ENCODE results near the gene MCRIP1. TPM values are rescaled to one million over a fixed set of nuclear protein-coding genes. Genes with fewer than 3 reads are reported as not detected.

MCRIP1 gene
- total and polyA plus RNA-seq, 2 of the 13 experiments (the other 11 are each of a cell fraction or from before 2014, with no cell fraction given), result 79.7 to 84.9 TPM

DNA sequence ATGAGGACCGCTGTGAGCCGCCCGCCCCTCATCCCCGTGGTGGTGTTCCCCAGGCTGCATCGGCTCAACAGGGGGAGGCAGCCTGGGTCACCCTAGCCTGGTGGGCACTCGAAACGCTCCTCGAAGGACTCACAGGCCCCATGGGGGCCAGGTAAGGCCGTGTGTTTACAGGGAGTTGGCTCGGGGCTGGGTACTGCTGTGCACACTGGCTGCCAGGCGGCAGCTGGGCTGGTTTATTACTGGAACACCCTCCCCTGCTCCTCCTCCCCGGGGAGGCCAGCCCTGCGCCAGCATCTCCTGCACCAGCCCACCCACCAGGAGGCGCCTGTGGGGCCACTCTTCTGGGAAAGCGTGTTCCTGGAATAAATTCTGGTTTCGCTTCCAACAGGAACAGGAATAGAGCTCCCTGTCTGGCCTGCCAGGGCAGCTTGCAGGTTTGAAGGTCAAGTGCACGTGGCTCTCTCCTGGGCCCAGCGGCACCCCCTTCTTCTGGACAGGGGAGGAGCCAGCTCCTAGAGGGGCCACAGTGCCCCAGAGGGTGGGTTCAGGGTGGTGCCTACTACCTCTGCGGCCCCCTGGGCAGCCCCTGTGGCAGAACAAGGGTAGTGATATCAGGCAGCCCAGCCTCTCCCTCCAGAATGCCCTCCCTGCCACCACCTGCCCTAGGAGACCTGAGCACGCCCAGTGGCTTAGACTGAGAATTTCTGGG, 11.3 kb downstream of the MCRIP1 start (continued):
- TF ChIP-seq ZNF724P (CRISPR knock-in tag; IDR thresholded peaks at IDR 0.05; ENCODE audit: borderline replicate concordance), result no peak
- TF ChIP-seq, protein P1, sequence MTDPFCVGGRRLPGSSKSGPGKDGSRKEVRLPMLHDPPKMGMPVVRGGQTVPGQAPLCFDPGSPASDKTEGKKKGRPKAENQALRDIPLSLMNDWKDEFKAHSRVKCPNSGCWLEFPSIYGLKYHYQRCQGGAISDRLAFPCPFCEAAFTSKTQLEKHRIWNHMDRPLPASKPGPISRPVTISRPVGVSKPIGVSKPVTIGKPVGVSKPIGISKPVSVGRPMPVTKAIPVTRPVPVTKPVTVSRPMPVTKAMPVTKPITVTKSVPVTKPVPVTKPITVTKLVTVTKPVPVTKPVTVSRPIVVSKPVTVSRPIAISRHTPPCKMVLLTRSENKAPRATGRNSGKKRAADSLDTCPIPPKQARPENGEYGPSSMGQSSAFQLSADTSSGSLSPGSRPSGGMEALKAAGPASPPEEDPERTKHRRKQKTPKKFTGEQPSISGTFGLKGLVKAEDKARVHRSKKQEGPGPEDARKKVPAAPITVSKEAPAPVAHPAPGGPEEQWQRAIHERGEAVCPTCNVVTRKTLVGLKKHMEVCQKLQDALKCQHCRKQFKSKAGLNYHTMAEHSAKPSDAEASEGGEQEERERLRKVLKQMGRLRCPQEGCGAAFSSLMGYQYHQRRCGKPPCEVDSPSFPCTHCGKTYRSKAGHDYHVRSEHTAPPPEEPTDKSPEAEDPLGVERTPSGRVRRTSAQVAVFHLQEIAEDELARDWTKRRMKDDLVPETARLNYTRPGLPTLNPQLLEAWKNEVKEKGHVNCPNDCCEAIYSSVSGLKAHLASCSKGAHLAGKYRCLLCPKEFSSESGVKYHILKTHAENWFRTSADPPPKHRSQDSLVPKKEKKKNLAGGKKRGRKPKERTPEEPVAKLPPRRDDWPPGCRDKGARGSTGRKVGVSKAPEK (CRISPR knock-in tag; IDR thresholded peaks at IDR 0.05; ENCODE audit: borderline replicate concordance), result no peak
- TF ChIP-seq SATB2 (CRISPR knock-in tag; IDR thresholded peaks at IDR 0.05), result no peak
- peak; percentile 26; the same call in 1 of the 2 replicates for TF ChIP-seq CEBPG (CRISPR knock-in tag; IDR thresholded peaks at IDR 0.05)
- no peak for TF ChIP-seq ZFYVE20 (CRISPR knock-in tag; IDR thresholded peaks at IDR 0.05; ENCODE audit: borderline replicate concordance, low read depth)
- no peak for TF ChIP-seq ZNF557 (CRISPR knock-in tag; IDR thresholded peaks at IDR 0.05)
- no peak for TF ChIP-seq ZNF878 (CRISPR knock-in tag; IDR thresholded peaks at IDR 0.05)
- no peak for TF ChIP-seq AKAP8 (CRISPR knock-in tag; IDR thresholded peaks at IDR 0.05)
- TF ChIP-seq REPIN1 (CRISPR knock-in tag; IDR thresholded peaks at IDR 0.05; ENCODE audit: borderline replicate concordance, low read depth), result no peak; the same call in 1 of the 2 replicates
- TF ChIP-seq ZNF451 (CRISPR knock-in tag; IDR thresholded peaks at IDR 0.05), result no peak; the same call in 1 of the 2 replicates
- TF ChIP-seq ZFP41 (CRISPR knock-in tag; IDR thresholded peaks at IDR 0.05; ENCODE audit: borderline replicate concordance), result no peak
- no peak for TF ChIP-seq ZNF337 (CRISPR knock-in tag; IDR thresholded peaks at IDR 0.05; ENCODE audit: borderline replicate concordance, low read depth)
- no peak for TF ChIP-seq ARNT (IDR thresholded peaks at IDR 0.05)
- TF ChIP-seq SP1 (IDR thresholded peaks at IDR 0.05), result no peak
- TF ChIP-seq SP1 (CRISPR knock-in tag; IDR thresholded peaks at IDR 0.05), result peak; percentile 38; the same call in 1 of the 2 replicates
- no peak for TF ChIP-seq ZNF816 (CRISPR knock-in tag; IDR thresholded peaks at IDR 0.05; ENCODE audit: borderline replicate concordance)
- no peak for TF ChIP-seq ZNF709 (CRISPR knock-in tag; IDR thresholded peaks at IDR 0.05)
- TF ChIP-seq WIZ (CRISPR knock-in tag; IDR thresholded peaks at IDR 0.05), result no peak
- peak; percentile 49; the same call in 1 of the 2 replicates for TF ChIP-seq ZNF205 (CRISPR knock-in tag; IDR thresholded peaks at IDR 0.05)
- no peak for TF ChIP-seq MZF1 (CRISPR knock-in tag; IDR thresholded peaks at IDR 0.05; ENCODE audit: borderline replicate concordance)
- TF ChIP-seq, protein P2, sequence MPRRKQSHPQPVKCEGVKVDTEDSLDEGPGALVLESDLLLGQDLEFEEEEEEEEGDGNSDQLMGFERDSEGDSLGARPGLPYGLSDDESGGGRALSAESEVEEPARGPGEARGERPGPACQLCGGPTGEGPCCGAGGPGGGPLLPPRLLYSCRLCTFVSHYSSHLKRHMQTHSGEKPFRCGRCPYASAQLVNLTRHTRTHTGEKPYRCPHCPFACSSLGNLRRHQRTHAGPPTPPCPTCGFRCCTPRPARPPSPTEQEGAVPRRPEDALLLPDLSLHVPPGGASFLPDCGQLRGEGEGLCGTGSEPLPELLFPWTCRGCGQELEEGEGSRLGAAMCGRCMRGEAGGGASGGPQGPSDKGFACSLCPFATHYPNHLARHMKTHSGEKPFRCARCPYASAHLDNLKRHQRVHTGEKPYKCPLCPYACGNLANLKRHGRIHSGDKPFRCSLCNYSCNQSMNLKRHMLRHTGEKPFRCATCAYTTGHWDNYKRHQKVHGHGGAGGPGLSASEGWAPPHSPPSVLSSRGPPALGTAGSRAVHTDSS (CRISPR knock-in tag; conservative IDR thresholded peaks at IDR 0.05), result no peak
- TF ChIP-seq CREB1 (IDR thresholded peaks at IDR 0.05), result no peak
- peak; percentile 53; the same call in 1 of the 2 replicates for TF ChIP-seq CREB1 (CRISPR knock-in tag; IDR thresholded peaks at IDR 0.05)
- TF ChIP-seq ATAD3A (CRISPR knock-in tag; IDR thresholded peaks at IDR 0.05), result no peak
- no peak for TF ChIP-seq NAIF1 (CRISPR knock-in tag; IDR thresholded peaks at IDR 0.05; ENCODE audit: borderline replicate concordance)
- no peak for TF ChIP-seq PITX1 (CRISPR knock-in tag; IDR thresholded peaks at IDR 0.05)
- TF ChIP-seq ELF1 (CRISPR knock-in tag; IDR thresholded peaks at IDR 0.05), result peak; percentile 73
